K562 (cell line): Measurements from ENCODE around the gene HOXD12. TPM values are rescaled to one million over a fixed set of nuclear protein-coding genes. Genes with fewer than 3 reads are reported as not detected.

ENCODE experiments used
- ATAC-seq: fragments of 200-7000 bp; cut with Tn5 transposase; 3 replicates; pipeline ENCODE4 v1.9.1; 2020; ENCODE audit warnings: moderate library complexity
- BruUV-seq: library from RNA; stranded (reverse); fragments of 400-500 nt; replicated peaks from 2 replicates; lab custom pipeline; 2021; lab: Mats Ljungman, UMichigan
- CTCF ChIA-PET: fragments of 300-600 bp; formaldehyde crosslinking; extraction: SDS; loops from one replicate; lab custom pipeline; 2021; ENCODE audit warnings: low intra/inter-chr PET ratio; lab: Yijun Ruan, JAX
- POLR2A ChIA-PET: fragments of 300-600, 350-650 bp; sonication (Branson Sonifier 250); formaldehyde crosslinking; extraction: SDS; loops from one replicate; lab custom pipeline; 2021; ENCODE audit warnings: antibody characterized with exemption, inconsistent platforms; lab: Yijun Ruan, JAX
- DNase-seq, 4 experiments: peaks; one replicate each; pipeline versions ENCODE4 v3.0.0 to v3.0.0-alpha.2; 2011 to 2018; ENCODE audit warnings: low spot score in 3 of 4, mixed read lengths in 3 of 4; ENCODE audit errors: extremely low read depth in 1 of 4
- FAIRE-seq: peaks from 2 replicates; lab custom pipeline; 2011; peaks lifted over from hg19 to GRCh38; lab: Jason Lieb, UNC
- H2AFZ ChIP-seq: 2 replicates; pipeline ENCODE4 v1.6.0; 2011; ENCODE audit warnings: low read depth, low read length, control low read depth, inconsistent platforms
- H3K27ac ChIP-seq: fragments of 200-600 bp; 3 replicates; pipeline ENCODE4 v1.8.0; 2011; ENCODE audit warnings: low read depth, mild to moderate bottlenecking, control low read depth, inconsistent platforms, low read length, moderate library complexity, mixed read lengths; ENCODE audit errors: extremely low read depth
- H3K27me3 ChIP-seq, 2 experiments: fragments of 300-600 bp in 1 of 2; 2 replicates in 1 of 2; 3 replicates in 1 of 2; pipeline versions ENCODE4 v1.6.0 to v1.8.0; 2011; ENCODE audit warnings: inconsistent platforms in 2 of 2, low read length in 2 of 2, mild to moderate bottlenecking in 1 of 2, mixed read lengths in 1 of 2, moderate library complexity in 1 of 2; ENCODE audit not compliant: control insufficient read depth in 2 of 2, insufficient read depth in 2 of 2
- H3K36me3 ChIP-seq: fragments of 300-600 bp; 3 replicates; pipeline ENCODE4 v1.8.0; 2011; ENCODE audit warnings: mild to moderate bottlenecking, low read length, inconsistent platforms; ENCODE audit not compliant: control insufficient read depth, insufficient read depth
- H3K4me1 ChIP-seq, 2 experiments: fragments of 200-600 bp in 1 of 2; replicated peaks in 1 of 2; 2 replicates in 1 of 2; 3 replicates in 1 of 2; pipeline versions ENCODE4 v1.5.1 to v1.8.0; 2011; ENCODE audit warnings: inconsistent platforms in 2 of 2, low read length in 2 of 2, mild to moderate bottlenecking in 1 of 2, mixed read lengths in 1 of 2, moderate library complexity in 1 of 2; ENCODE audit not compliant: control insufficient read depth in 2 of 2, insufficient read depth in 2 of 2
- H3K4me2 ChIP-seq: 2 replicates; pipeline ENCODE4 v1.6.1; 2011; ENCODE audit warnings: low read length, control low read depth, inconsistent platforms, mixed read lengths; ENCODE audit not compliant: insufficient read depth
- H3K4me3 ChIP-seq: fragments of 200-600 bp; sonication (generic), shearing (Covaris generic); 2 replicates; pipeline ENCODE4 v1.5.1; 2016; ENCODE audit warnings: control low read depth, inconsistent platforms
- H3K79me2 ChIP-seq: fragments of 200-600 bp; 3 replicates; pipeline ENCODE4 v1.8.0; 2011; ENCODE audit warnings: low read length, inconsistent platforms; ENCODE audit not compliant: control insufficient read depth, insufficient read depth
- H3K9ac ChIP-seq, 2 experiments: 2 replicates each; pipeline versions ENCODE4 v1.6.0 to v1.6.1; 2011; ENCODE audit warnings: low read depth in 2 of 2, low read length in 2 of 2, control low read depth in 1 of 2, inconsistent platforms in 1 of 2, mild to moderate bottlenecking in 1 of 2, mixed read lengths in 1 of 2; ENCODE audit not compliant: insufficient read depth in 1 of 2
- H3K9me1 ChIP-seq: one replicate; pipeline ENCODE4 v1.6.0; 2011; ENCODE audit warnings: inconsistent platforms, mild to moderate bottlenecking, low read length, moderate library complexity; ENCODE audit not compliant: control insufficient read depth, insufficient read depth
- H3K9me3 ChIP-seq: replicated peaks from 2 replicates; pipeline ENCODE4 v1.5.1; 2011; ENCODE audit warnings: low read depth, low read length, inconsistent platforms; ENCODE audit not compliant: control insufficient read depth, insufficient read depth
- H4K20me1 ChIP-seq: replicated peaks from 2 replicates; pipeline ENCODE4 v1.6.1; 2011; ENCODE audit warnings: low read length, inconsistent platforms, mixed read lengths; ENCODE audit not compliant: control insufficient read depth, insufficient read depth
- CHD2 ChIP-seq: IDR thresholded peaks from 2 replicates; pipeline ENCODE4 v1.6.1; 2011; ENCODE audit warnings: low read depth, low read length
- CHD4 ChIP-seq: fragments of 200-600 bp; sonication (generic); IDR thresholded peaks from 3 replicates; pipeline ENCODE4 v1.6.1; 2012; ENCODE audit warnings: low read depth, mild to moderate bottlenecking, mixed read lengths, low read length, inconsistent platforms; ENCODE audit not compliant: insufficient read depth, insufficient replicate concordance, poor library complexity, severe bottlenecking
- HDAC8 ChIP-seq: fragments of 450-650 bp; IDR thresholded peaks from 2 replicates; pipeline ENCODE4 v1.6.1; 2016; ENCODE audit warnings: mild to moderate bottlenecking, missing genetic modification characterization, moderate library complexity, missing compliant biosample characterization
- HMG20B ChIP-seq: fragments of 250-450 bp; sonication (Bioruptor Pico); IDR thresholded peaks from 2 replicates; pipeline ENCODE4 v1.5.0; 2021; ENCODE audit warnings: mild to moderate bottlenecking
- HNRNPL ChIP-seq: fragments of 200-400 bp; formaldehyde crosslinking; IDR thresholded peaks from 2 replicates; pipeline ENCODE4 v1.6.1; 2017; ENCODE audit warnings: low read depth, mild to moderate bottlenecking, low read length
- MCM2 ChIP-seq: fragments of 450-650 bp; IDR thresholded peaks from 2 replicates; pipeline ENCODE4 v1.6.1; 2017; ENCODE audit warnings: low read depth, mild to moderate bottlenecking
- MEF2D ChIP-seq: conservative IDR thresholded peaks from 2 replicates; pipeline ENCODE4 v1.6.1; 2016; ENCODE audit warnings: low read depth, missing genetic modification characterization, missing compliant biosample characterization
- PCBP1 ChIP-seq: fragments of 200-400 bp; formaldehyde crosslinking; IDR thresholded peaks from 2 replicates; pipeline ENCODE4 v1.6.1; 2018; ENCODE audit warnings: mild to moderate bottlenecking, low read depth, low read length; ENCODE audit not compliant: poor library complexity, severe bottlenecking
- WHSC1 ChIP-seq: IDR thresholded peaks from one replicate; pipeline ENCODE4 v1.6.1; 2012; ENCODE audit warnings: low read length, control low read depth, inconsistent platforms
- ZKSCAN1 ChIP-seq: fragments of 150-350 bp; IDR thresholded peaks from 2 replicates; pipeline ENCODE4 v1.6.1; 2016; ENCODE audit warnings: low read depth, low read length
- ZNF707 ChIP-seq: fragments of 250-450 bp; sonication (Bioruptor Pico); conservative IDR thresholded peaks from 2 replicates; pipeline ENCODE4 v1.8.0; 2022; ENCODE audit warnings: inconsistent platforms, mild to moderate bottlenecking, moderate library complexity
- WGBS: fragments of 100-300 bp; shearing (Covaris generic); methylation state at CpG from one replicate; pipeline ENCODE4 v1.1.6; 2016; ENCODE audit warnings: low coverage, mixed read lengths; ENCODE audit not compliant: insufficient coverage; ENCODE audit errors: missing lambda C conversion rate; 5-methylcytosine and 5-hydroxymethylcytosine counted together
- in situ Hi-C: fragments of 300-500 bp; cut with MboI; formaldehyde crosslinking; loops from 4 replicates; pipeline ENCODE4 v1.15.0; 2018; ENCODE audit warnings: inconsistent platforms, mixed read lengths
- intact Hi-C: fragments of 100-400 bp; cut with micrococcal nuclease; formaldehyde crosslinking; loops from 2 replicates; pipeline ENCODE4 v1.14.2; 2022
- polyA plus RNA-seq, 8 experiments: library from polyadenylated mRNA; depleted of rRNA in 4 of 8; stranded (reverse) in 5 of 8; unstranded in 3 of 8; fragments of >200 nt; fragmentation: Nextera tagmentation in 2 of 8; fragmentation: Illumina TruSeq in 1 of 8; extraction: Ambion mirVana in 2 of 8; extraction: Trizol in 1 of 8; gene quantifications; 2 replicates each; pipeline versions ENCODE4 v1.2.1 to v1.2.3, GENCODE V29; 2011 to 2014; ENCODE audit warnings: inconsistent platforms in 1 of 8, missing spikeins in 1 of 8
- total RNA-seq, 7 experiments: library from RNA; depleted of rRNA in 6 of 7; stranded (reverse); fragments of >200 nt in 6 of 7; fragmentation: Illumina TruSeq in 2 of 7; extraction: Trizol in 2 of 7; gene quantifications; 2 replicates each; pipeline versions ENCODE4 v1.2.1 to v1.2.3, GENCODE V29; 2011 to 2021; ENCODE audit warnings: low replicate concordance in 1 of 7
- TF ChIP-seq, protein P1 (sequence below): fragments of 250-450 bp; sonication (Bioruptor Pico); IDR thresholded peaks from 2 replicates; pipeline ENCODE4 v1.4.0; 2020; ENCODE audit warnings: mild to moderate bottlenecking
- TF ChIP-seq, protein P2 (sequence below): fragments of 250-450 bp; sonication (Bioruptor Pico); IDR thresholded peaks from 2 replicates; pipeline ENCODE4 v1.8.0; 2021; ENCODE audit warnings: moderate library complexity, mild to moderate bottlenecking, inconsistent platforms
- TF ChIP-seq, protein P3 (sequence below), 3 experiments: fragments of 200-800 bp in 1 of 3; sonication (Bioruptor generic) in 1 of 3; sonication (generic) in 1 of 3; formaldehyde crosslinking in 1 of 3; IDR thresholded peaks; 2 replicates each; pipeline versions ENCODE4 v1.6.1 to v1.8.0; 2016 to 2022; ENCODE audit warnings: mild to moderate bottlenecking in 2 of 3, missing compliant biosample characterization in 2 of 3, missing genetic modification characterization in 2 of 3, missing genetic modification reagents in 1 of 3

Gene HOXD12
- total and polyA plus RNA-seq, 9 of the 15 experiments (the other 6 are each of a cell fraction or from before 2014, with no cell fraction given): not detected

DNA sequence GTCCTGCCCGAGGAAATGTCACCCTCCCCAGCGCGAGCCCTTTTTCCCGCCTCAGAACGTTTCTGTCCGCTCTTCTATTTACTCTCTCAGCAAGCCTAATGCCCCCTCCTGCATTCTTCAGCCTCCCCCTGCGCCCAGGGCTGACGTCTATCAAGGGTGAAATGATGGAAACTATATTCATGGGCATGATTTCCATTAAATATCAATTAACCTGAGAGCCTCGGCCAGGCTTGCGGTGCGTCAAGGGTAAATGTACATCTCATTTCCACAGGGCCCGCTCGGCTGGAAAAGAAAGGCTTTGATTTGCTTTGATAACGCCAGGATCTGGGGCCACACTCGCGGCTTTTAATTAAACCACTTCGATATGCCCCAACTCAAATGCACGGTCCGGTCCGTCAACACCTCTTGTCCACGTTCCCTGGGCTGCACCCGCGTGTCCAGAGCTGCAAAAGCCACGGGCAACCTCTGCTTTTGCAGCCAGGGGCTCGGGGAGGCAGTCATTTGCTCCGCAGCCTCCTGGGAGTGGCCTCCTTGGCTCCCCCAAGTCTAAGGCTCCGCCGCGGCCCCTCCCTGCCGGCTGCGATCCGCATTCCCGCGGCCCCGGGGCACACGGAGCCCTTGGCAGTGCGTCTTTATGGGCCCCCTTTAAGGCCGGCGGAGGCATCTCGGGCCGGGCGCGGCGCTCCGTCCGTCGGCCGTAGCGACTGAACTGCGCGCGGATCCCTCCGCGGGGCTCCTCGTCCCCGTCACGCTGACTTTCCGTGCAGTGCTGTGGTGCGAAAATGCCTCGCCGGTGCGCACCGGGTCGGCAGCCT, 29.6 kb downstream of the HOXD12 start, which contains the start of gene HOXD8:
Gene HOXD8 (plus strand): TSS at position 724 of the 815 bp plus-strand sequence. CDS start 662 bp downstream, outside the sequence.
- H3K9me1 ChIP-seq: no peaks in the 10 kb centered on the region
- no peaks in the 10 kb centered on the region for H3K36me3 ChIP-seq
- no peak within 1 kb of the TSS for H3K27ac ChIP-seq
- ATAC-seq: no peak
- H3K4me1 ChIP-seq: peaks cover 0 to 21% of the 10 kb centered on the region in 2 experiments; a peak in 2 of 5 replicates
- H3K9ac ChIP-seq: peak within 1 kb of the TSS in 1 of 2 experiments; percentile 62; a peak in 2 of 4 replicates
- 16% methylated on average over 64 of the region's 64 CpGs for WGBS
- H3K9me3 ChIP-seq: no peaks in the 10 kb centered on the region
- FAIRE-seq: no peak
- DNase-seq: peak; percentile 26 to 41 (median 32)
- no peaks in the 10 kb centered on the region for H3K79me2 ChIP-seq
- BruUV-seq: no TSS peak
- peak within 1 kb of the TSS; percentile 28; the same call in 1 of the 2 replicates for H2AFZ ChIP-seq
- intact Hi-C loops (loop anchor here (5.0 kb wide), 2 partner anchors 423 to 683 kb away; no protein-coding TSS in a partner anchor), in situ Hi-C loops (loop anchor here (5.0 to 25.0 kb wide), 4 partner anchors 508 to 1633 kb away; no protein-coding TSS in a partner anchor)
- ChIA-PET CTCF (interaction anchor here (1.2 to 2.5 kb wide), 2 partner anchors 685 to 1019 kb away, joined by 5 to 18 read pairs; no protein-coding TSS in a partner anchor), POLR2A (interaction anchor here (0.7 kb wide), 2 partner anchors 300 to 331 kb away, joined by 3 read pairs; no protein-coding TSS in a partner anchor)
- H3K4me2 ChIP-seq: peak within 1 kb of the TSS; percentile 29
- H4K20me1 ChIP-seq: 0 out of 2 replicates have a peak, but pooled peaks cover 8% of the 10 kb centered on the region
- peak within 1 kb of the TSS; percentile 27 for H3K4me3 ChIP-seq
- peaks cover 56 to 67% of the 10 kb centered on the region in 2 experiments for H3K27me3 ChIP-seq
- 0 out of 2 replicates have a peak, but pooled peaks have one; percentile 18 for TF ChIP-seq CHD2
- no peak for TF ChIP-seq MEF2D (tag)
- no peak for TF ChIP-seq HDAC8 (tag)
- TF ChIP-seq WHSC1: no peak
- no peak for TF ChIP-seq CHD4
- TF ChIP-seq MCM2: no peak
- TF ChIP-seq, protein P1, sequence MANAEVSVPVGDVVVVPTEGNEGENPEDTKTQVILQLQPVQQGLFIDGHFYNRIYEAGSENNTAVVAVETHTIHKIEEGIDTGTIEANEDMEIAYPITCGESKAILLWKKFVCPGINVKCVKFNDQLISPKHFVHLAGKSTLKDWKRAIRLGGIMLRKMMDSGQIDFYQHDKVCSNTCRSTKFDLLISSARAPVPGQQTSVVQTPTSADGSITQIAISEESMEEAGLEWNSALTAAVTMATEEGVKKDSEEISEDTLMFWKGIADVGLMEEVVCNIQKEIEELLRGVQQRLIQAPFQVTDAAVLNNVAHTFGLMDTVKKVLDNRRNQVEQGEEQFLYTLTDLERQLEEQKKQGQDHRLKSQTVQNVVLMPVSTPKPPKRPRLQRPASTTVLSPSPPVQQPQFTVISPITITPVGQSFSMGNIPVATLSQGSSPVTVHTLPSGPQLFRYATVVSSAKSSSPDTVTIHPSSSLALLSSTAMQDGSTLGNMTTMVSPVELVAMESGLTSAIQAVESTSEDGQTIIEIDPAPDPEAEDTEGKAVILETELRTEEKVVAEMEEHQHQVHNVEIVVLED: peak; percentile 39; the same call in 1 of the 2 replicates
- TF ChIP-seq, protein P2, sequence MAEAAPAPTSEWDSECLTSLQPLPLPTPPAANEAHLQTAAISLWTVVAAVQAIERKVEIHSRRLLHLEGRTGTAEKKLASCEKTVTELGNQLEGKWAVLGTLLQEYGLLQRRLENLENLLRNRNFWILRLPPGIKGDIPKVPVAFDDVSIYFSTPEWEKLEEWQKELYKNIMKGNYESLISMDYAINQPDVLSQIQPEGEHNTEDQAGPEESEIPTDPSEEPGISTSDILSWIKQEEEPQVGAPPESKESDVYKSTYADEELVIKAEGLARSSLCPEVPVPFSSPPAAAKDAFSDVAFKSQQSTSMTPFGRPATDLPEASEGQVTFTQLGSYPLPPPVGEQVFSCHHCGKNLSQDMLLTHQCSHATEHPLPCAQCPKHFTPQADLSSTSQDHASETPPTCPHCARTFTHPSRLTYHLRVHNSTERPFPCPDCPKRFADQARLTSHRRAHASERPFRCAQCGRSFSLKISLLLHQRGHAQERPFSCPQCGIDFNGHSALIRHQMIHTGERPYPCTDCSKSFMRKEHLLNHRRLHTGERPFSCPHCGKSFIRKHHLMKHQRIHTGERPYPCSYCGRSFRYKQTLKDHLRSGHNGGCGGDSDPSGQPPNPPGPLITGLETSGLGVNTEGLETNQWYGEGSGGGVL (CRISPR knock-in tag): no peak
- TF ChIP-seq ZNF707 (CRISPR knock-in tag): no peak
- TF ChIP-seq HNRNPL: no peak
- TF ChIP-seq, protein P3, sequence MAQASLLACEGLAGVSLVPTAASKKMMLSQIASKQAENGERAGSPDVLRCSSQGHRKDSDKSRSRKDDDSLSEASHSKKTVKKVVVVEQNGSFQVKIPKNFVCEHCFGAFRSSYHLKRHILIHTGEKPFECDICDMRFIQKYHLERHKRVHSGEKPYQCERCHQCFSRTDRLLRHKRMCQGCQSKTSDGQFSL (CRISPR knock-in tag; IDR thresholded peaks at IDR 0.05): no peak
- TF ChIP-seq, protein P3 (tag; IDR thresholded peaks at IDR 0.05): no peak
- peak; percentile 64 for TF ChIP-seq PCBP1
- TF ChIP-seq ZKSCAN1: no peak
- no peak for TF ChIP-seq HMG20B (CRISPR knock-in tag)
